HG03108 (cell line): ENCODE results near the gene FAM98C.

ENCODE experiments used
- ATAC-seq: cut with Tn5 transposase; IDR thresholded peaks from one replicate; pipeline ENCODE4 v1.9.1; 2021; ENCODE audit warnings: moderate library complexity; ENCODE audit not compliant: unreplicated experiment

The FAM98C gene

DNA sequence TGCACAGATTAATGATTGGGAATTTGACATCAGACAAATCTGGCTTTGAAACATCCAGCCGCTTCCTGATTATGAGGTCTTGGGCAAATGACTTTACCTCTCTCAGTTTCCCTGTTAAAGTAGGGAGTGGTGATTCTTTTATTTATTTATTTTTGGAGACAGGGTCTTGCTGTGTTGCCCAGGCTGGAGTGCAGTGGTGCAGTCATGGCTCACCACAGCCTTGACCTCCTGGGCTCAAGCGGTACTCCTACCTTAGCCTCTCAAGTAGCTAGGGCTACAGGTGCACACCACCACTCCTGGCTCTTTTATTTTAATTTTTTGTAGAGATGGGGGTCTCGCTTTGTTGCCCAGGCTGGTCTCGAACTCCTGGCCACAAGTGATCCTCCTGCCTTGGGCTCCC lies 25.8 kb upstream of the FAM98C start:
- ATAC-seq = no peak

DNA sequence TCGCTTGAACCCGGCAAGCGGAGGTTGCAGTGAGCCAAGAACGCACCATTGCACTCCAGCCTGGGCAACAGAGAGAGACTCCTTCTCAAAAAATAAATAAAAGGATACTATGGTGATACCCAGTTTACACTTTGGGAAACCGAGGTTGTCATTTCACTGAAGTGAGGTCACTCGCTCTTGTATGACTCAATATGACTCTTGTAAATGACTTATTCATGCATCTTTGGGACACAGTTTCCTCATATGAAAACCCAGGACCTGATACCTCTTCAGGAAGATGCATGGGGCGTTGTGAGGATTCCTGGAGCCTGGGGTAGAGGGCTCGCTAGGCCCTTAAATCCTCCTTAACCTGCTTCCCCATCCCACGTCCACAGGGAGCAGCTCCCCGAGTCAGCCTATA lies 24.0 kb upstream of the FAM98C start:
- no peak for ATAC-seq

DNA sequence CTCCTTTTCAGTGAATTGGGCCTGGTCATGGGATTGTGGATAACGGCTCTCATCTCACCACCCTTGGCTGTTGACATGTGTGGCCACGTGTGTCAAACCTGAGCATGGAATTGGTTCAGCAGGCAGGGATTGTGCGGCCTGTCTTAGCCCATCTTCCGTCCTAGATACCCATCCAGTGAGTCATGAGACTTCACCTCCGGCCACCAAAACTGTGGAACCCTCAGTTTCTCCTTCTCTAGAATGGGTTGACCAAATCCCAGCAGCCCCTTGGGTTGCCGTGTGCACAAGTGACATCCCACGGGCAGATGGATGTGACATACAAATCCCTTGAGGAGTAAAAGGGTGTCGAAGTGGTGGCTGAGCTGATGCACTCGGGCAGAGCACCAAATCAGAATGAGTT lies 21.8 kb upstream of the FAM98C start:
- no peak for ATAC-seq

DNA sequence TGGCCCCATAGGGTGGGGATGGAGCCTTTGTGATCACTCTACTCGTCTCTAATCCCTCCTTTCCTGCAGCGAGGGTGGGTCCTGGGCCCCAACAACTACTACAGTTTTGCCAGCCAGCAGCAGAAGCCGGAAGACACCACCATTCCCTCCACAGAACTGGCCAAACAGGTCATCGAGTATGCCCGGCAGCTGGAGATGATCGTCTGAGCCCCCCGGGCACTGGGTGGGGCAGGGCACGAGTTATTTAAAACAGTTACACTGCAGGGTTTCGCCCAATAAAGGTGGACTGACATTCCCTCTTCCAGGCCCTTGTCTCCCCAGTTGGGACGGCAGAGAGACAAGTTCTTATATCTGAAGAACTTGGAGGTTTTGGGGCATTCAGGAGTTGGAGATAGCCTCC lies 19.7 kb upstream of the FAM98C start:
- ATAC-seq = no peak

GRCh38 chr19:38383743-38384142 lies 19.1 kb upstream of the FAM98C start:
- no peak for ATAC-seq

GRCh38 chr19:38384209-38385027 lies 18.5 kb upstream of the FAM98C start:
- ATAC-seq = no peak

GRCh38 chr19:38385057-38385803 lies 17.7 kb upstream of the FAM98C start:
- no peak for ATAC-seq

DNA sequence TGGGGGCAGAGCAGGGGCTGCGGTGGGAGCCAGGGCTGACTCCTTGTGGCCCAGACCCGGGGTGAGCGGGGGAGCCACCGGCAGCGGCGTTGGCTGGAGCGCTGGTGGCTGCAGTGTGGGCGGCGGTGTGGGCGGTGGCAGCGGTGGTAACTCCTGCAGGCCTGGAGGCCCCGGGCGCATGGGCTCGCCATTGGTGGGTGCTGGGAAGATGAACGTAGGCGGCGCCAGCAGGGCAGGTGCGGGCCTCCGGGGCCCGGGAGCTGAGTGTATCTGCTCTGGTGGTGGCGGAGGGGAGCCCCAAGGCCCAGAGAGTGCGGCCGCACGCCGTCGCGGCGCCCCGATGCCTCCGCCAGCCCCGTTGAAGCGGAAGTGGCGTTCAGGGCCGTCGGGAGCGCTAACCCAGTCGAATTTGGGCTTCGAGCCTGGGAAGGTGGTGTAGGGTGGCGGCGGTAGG lies 17.1 kb upstream of the FAM98C start:
- ATAC-seq = no peak

GRCh38 chr19:38386300-38386970 lies 16.5 kb upstream of the FAM98C start:
- no peak for ATAC-seq

DNA sequence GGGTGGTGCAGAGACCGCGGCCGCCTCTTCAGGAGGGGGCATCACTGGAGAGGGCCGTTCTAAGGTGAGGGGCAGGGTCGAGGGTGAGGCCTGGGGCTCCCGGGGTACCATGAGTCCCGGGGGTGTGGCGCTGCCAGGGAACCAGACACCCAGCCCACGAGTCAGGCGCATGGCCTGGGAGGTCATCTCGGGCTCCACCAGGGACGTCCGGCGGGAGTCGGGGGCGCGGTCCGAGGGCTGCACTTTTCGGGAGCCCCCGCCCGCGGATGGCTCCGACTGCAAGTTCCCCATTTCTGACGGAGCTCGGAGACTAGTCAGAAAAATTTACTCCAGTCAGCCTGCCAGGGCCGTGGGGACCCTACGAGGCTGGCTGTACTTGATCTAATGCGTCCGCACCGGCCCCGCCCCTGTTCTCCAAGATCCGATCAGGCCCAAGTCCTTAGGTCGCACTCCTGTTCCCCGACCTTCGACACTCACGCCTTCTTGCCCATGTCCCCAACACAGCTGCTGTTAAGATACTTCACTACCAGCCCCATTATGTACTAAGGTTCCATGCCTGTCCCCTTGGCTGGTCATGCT lies 15.8 kb upstream of the FAM98C start:
- no peak for ATAC-seq

DNA sequence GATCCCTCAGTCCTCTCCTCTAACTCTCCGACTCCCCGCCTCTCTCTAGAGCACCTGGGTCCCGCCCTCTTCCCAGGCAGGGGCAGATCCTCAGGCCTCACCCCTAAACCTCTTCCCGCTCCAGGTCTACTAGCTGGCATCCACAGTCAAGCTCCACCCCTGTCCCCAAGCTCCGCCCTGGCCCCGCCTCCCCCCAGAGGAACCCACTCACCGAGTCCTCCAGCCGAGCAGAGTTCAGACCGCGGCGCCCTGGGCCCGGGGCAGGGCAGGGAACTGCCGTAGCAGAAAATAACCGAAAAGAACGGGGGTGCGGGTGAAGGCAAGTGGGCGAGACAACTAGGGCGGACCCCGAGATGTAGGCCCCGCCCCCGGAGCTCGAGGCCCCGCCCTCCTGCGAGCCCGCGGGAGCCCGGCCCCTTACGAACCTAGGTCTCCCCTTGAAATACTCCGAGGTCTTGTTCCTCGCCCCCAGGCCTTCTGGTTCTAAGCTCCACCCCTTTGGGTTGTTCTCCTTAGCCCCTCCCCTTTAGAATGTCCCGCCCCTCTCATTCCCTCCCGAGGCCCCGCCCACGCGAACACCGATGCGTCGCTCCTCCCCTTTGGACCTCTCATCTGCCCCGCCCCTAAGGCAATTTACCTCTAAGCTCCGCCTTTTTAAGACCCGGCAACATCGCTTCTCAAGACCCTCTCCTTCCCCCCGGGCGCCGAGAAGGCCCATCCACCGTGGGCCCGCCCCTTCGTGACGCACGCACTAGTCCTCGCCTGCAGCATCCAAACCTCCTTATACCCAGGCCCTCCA lies 15.1 kb upstream of the FAM98C start, which contains the start of gene GGN:
Gene GGN (minus strand): TSS at position 485 of the 799 bp plus-strand sequence. CDS start 773 bp downstream, outside the sequence.
- no peak for ATAC-seq

DNA sequence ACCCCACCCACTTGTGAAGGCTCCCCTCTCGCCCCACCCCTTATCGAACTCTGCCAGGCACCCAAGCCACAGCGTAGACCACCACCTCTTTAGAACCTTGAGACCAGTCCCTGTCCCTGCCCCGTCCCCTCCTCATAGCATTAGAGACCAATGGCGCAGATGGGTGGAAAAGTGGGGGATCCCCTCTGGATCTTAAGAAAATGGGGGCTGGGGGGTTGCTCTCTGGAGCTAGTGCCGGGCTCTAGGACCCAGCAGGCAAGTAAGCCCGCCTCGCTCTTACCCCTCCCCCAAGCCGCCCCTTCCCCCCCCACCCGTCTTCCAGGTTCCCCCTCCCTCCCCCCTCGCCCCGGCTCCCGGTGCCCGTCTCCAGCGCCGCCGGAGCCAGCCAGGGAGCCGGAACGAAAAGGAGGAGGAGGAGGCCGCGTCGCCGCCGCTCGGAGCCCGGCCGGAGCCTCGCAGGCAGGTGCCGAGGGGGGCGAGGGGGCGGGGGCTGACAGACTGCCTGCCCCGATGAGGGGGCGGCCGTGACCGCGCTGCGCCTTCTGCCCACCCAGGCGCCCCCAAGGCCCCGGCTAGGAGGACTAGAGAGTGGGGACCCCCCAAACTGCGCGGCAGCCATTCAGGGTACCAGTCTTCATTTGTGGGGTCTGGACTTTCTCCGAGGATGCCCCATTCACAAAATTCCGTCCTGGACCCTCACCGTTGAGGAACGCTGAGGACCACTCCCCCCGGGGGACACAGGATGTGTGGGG lies 14.4 kb upstream of the FAM98C start, which contains the start of gene SPRED3:
Gene SPRED3 (plus strand): TSS at position 349 of the 752 bp plus-strand sequence. CDS start 1,606 bp downstream, outside the sequence.
- no peak for ATAC-seq

DNA sequence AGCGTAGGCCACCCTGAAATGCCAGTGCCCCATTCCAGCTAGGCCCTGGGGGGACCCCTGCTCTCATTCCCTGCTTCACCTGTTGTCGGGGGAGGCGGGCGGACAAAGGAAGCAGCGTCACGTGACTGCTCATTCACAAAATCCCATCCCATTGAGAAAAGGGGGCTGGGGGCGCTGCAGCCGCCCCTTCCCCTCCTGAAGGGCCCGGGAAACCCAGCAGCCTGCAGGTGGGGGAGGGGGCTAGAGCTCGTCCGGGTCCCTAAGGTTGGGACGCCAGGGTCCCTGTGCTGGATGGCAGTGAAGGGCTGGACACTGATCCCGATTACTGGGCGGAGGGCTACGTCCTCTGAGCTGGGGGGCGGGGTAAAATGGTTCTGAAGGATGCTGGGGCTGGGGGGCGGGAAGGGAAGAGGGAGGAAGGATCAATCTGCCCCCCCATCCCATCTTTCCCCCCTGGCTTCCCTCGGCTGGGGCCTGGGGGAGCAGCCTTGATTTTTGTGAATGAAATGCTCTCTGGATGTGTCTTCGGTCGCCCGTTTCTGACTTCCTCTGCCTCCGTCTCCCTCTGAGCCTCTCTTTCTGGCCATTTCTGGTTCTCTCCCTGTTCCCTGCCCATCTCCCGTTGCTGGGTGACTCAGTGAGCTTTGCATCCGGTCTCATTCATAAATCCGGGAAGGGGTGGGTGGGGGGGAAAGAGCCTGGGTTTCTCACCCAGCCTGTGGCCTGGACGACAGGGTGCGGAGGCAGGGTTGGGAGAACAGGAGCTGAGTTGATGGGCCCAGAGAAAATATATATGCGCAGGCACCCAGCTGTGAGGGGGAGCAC lies 13.6 kb upstream of the FAM98C start:
- no peak for ATAC-seq

DNA sequence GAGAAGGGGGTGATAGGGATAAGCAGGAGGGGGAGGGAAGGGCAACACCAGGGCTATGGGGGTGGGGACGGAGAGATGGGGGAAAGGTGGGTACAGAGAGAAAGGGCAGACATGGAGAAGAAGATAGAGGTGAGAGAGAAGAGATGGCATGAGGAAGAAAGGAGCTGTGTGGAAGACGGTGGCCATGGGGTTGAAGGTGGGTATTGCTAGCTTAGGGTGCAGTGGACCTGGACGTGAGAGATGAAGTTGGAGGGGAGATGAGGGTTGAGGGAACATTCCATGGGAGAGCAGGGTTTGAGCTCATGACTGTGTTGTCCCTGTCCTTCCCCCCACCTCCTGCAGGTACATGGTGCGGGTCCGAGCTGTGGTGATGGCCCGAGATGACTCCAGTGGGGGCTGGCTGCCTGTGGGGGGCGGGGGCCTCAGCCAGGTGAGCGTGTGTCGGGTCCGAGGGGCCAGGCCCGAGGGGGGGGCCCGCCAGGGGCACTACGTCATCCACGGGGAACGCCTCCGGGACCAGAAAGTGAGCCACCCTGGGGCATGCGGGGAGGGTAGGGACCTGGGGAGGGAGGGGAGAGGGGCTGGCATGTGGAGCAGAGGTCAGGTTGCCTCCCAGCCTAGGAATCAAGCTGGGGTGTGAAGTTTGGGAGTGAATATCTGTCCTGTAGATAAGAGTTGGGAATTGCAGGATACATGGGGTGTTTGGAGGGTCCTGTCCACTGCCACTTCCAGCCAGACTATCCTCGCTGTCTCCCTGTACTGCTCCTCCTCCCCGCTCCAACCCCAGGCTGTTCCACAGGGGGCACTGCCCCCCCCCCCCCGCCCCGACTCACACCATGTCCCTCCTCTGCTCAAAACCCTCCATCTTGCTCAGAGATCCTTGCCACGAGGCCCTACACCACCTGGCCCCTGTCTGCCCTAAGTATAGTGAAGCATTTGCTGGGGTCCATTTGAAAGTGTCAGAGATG lies 12.7 kb upstream of the FAM98C start:
- ATAC-seq = no peak

- ATAC-seq = no peak
Measured at GRCh38 chr19:38391911-38392464, 10.9 kb upstream of the FAM98C start.

GRCh38 chr19:38392707-38393308 lies 10.1 kb upstream of the FAM98C start:
- no peak for ATAC-seq

DNA sequence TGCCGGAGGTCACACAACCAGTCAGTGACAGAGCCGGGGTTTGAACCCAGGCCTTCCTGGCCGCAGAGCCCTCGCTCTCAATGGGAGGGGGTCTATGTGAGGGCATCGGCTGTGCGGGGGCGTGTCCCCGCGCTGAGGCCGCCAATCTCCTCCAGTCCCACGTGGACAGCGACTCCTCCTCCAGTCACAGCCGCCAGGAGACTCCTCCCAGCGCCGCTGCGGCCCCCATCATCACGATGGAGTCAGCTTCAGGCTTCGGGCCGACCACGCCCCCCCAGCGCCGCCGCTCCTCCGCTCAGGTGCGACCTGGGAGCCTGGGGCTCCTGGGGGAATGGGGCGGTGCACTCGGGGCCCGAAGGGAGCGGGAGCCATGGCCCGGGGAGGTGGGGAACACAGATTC lies 8.4 kb upstream of the FAM98C start:
- no peak for ATAC-seq
